Activated naive CD4-positive, alpha-beta T cell treated with anti-CD3 and anti-CD28 coated beads for 36 hours (primary cell): ENCODE results near the gene SPIN1. TPM values are rescaled to one million over a fixed set of nuclear protein-coding genes. Genes with fewer than 3 reads are reported as not detected.

Experiments
- CTCF ChIA-PET: fragments of 350-600 bp; sonication (Branson Sonifier 250); formaldehyde crosslinking; loops from one replicate; lab custom pipeline; 2021; ENCODE audit warnings: antibody characterized with exemption; lab: Charles Lee
- DNase-seq: peaks from one replicate; pipeline ENCODE4 v3.0.0-alpha.2; 2020
- H3K27ac Mint-ChIP-seq: one replicate; pipeline ENCODE4 v1.8.0; 2021; ENCODE audit warnings: mild to moderate bottlenecking, mixed read lengths
- H3K27me3 Mint-ChIP-seq: one replicate; pipeline ENCODE4 v1.8.0; 2021; ENCODE audit warnings: low read depth, mixed read lengths
- H3K36me3 Mint-ChIP-seq: one replicate; pipeline ENCODE4 v1.8.0; 2021; ENCODE audit warnings: low read depth, mixed read lengths
- H3K4me1 Mint-ChIP-seq: one replicate; pipeline ENCODE4 v1.8.0; 2021; ENCODE audit warnings: low read depth, mixed read lengths
- H3K4me3 Mint-ChIP-seq: one replicate; pipeline ENCODE4 v1.8.0; 2021; ENCODE audit warnings: mild to moderate bottlenecking, moderate library complexity, mixed read lengths
- H3K9me3 Mint-ChIP-seq: one replicate; pipeline ENCODE4 v1.8.0; 2021; ENCODE audit warnings: mixed read lengths
- intact Hi-C: fragments of 100-400 bp; cut with micrococcal nuclease; formaldehyde crosslinking; loops from one replicate; pipeline ENCODE4 v1.15.1; 2023
- total RNA-seq, 2 experiments: library from RNA; stranded (reverse); gene quantifications; one replicate each; pipeline ENCODE4 v1.2.3, GENCODE V29; 2021

The SPIN1 gene
- total RNA-seq, 2 experiments from 2014 or later = 20.2 to 21.4 TPM

DNA sequence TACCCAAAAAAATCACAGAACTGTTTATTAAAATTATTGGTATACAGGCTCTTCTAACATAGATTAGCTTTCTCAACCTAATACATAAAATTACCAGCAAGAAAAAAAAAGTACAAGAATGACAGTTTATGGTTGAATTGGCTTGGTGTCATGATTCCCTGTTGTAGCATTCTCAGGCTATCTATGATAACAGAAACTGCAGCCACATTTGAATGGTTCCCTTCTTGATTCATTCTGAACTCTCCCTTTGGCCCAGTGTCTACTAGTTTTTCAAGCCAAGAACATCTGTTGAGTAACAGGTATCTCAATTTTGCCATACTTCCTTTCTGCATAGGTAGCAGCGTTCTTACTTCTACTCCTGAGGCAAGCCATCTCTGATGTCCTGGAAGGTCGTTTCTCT is 3.0 kb downstream of the SPIN1 start:
- Mint-ChIP-seq H3K4me3 (no peak overlapping the region), H3K9me3 (no peaks in the 10 kb centered on the region), H3K27ac (no peak overlapping the region), H3K4me1 (peaks cover 33% of the 10 kb centered on the region), H3K27me3 (no peaks in the 10 kb centered on the region), H3K36me3 (peaks cover 2% of the 10 kb centered on the region)
- CTCF ChIA-PET = interaction anchor here (0.6 kb wide), 1 partner anchor 1986 kb away, joined by 3 read pairs; no protein-coding TSS in a partner anchor
- intact Hi-C loops = no loop called here
- no peak for DNase-seq

DNA sequence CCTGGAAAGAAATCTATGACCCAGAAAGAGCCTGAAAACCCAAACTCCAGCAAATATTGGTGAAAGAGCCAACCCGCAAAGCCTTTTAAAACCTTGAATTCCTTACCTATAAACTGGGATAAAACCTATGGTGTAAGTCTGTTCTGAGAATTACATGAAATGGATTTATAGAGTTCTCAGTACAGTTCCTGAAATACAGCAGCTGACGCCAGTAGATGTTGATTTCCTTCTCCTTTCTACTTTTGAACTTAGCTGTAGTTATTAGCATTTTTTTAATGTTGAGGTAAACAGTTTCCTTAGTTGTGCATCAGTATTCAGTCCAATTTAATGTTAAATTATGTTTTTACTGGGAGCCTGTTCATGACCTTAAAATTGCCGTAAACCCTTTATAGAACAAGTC is 3.7 kb downstream of the SPIN1 start:
- CTCF ChIA-PET = interaction anchor here (0.7 kb wide), 1 partner anchor 222 kb away, joined by 4 read pairs; no protein-coding TSS in a partner anchor
- Mint-ChIP-seq H3K4me3 (no peak overlapping the region), H3K27me3 (no peaks in the 10 kb centered on the region), H3K9me3 (no peaks in the 10 kb centered on the region), H3K4me1 (peaks cover 33% of the 10 kb centered on the region), H3K27ac (no peak overlapping the region), H3K36me3 (peaks cover 2% of the 10 kb centered on the region)
- intact Hi-C loops = no loop called here
- no peak for DNase-seq

DNA sequence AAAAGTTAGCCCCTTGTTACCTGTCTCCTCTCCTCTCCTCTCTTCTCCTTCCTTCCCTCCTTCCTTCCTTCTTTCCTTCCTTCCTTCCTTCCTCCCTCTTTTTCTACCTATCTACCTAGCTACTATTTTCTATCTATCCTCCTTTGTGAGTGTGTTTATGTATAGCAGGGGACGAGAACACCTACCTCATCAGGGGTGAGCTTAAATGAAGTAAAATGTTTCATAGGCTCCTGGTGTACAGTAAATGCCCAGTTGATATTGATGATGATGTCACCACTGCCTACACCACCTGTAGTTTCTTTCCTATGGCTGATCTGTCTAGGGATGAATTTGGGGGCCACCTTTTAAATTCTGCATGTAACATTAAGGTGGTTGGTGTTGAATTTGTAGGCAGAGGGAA is 4.3 kb downstream of the SPIN1 start:
- intact Hi-C loops = no loop called here
- no peak overlapping the region for H3K27ac Mint-ChIP-seq
- no peaks in the 10 kb centered on the region for H3K9me3 Mint-ChIP-seq
- H3K27me3 Mint-ChIP-seq = no peaks in the 10 kb centered on the region
- CTCF ChIA-PET = interaction anchor here (0.7 kb wide), 1 partner anchor 222 kb away, joined by 4 read pairs; no protein-coding TSS in a partner anchor
- H3K36me3 Mint-ChIP-seq = peaks cover 2% of the 10 kb centered on the region
- H3K4me1 Mint-ChIP-seq = peaks cover 32% of the 10 kb centered on the region
- H3K4me3 Mint-ChIP-seq = no peak overlapping the region
- no peak for DNase-seq

DNA sequence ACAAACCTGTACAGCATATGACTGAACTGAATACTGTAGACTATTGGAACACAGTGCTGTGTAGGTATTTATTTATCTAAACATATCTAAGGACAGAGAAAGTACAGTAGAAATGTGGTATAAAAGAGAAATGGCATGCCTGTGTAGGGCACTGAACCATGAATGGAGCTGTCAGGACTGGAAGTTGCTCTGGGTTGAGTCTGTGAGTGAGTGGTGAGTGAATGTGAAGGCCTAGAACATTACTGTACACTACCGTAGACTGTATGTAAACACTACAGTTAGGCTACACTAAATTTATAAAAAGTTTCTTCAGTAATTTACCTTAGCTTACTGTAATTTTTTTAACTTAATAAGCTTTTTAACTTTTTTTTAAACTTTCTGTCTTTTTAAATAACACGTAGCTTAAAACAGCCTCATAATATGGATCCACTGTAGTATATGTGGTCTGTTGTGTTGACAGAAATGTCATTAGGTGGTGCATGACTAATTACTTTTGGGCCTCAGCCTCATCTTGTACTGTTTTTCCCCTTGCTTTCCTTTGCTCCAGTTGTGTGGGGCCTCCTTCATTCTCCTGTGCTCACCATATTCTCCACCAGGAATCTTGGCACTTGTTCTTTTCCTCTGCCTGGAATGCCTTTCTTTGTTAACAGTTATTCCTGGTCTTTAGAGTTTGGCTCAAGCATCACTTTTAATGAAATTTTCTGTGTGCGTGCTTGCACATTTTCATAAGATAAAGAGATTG is 8.8 kb downstream of the SPIN1 start:
- CTCF ChIA-PET = interaction anchor here (1.1 kb wide), 1 partner anchor 50 kb away, joined by 6 read pairs; no protein-coding TSS in a partner anchor
- H3K27ac Mint-ChIP-seq = no peak overlapping the region
- peaks cover 3% of the 10 kb centered on the region for H3K36me3 Mint-ChIP-seq
- no peak for DNase-seq
- peaks cover 25% of the 10 kb centered on the region for H3K4me1 Mint-ChIP-seq
- intact Hi-C loops = no loop called here
- no peak overlapping the region for H3K4me3 Mint-ChIP-seq
- H3K9me3 Mint-ChIP-seq = no peaks in the 10 kb centered on the region
- no peaks in the 10 kb centered on the region for H3K27me3 Mint-ChIP-seq

DNA sequence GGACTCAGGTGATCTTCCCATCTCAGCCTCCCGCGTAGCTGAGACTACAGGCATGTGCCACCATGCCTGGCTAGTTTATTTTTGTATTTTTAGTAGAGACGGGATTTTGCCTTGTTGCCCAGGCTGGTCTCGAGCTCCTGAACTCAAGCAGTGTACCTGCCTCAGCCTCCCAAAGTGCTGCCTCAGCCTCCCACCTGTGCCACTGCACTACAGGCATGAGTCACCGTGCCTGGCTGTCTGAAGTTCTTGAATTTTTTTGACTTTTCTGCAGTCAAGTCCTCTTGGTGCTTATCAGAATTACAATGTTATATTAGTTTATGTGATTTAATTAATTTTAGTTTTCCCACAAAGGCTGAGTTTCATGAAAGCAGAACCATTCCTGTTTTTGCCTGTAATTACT is 9.8 kb downstream of the SPIN1 start:
- intact Hi-C loops = no loop called here
- no peaks in the 10 kb centered on the region for H3K9me3 Mint-ChIP-seq
- H3K27ac Mint-ChIP-seq = no peak overlapping the region
- peaks cover 3% of the 10 kb centered on the region for H3K36me3 Mint-ChIP-seq
- CTCF ChIA-PET = no interaction called here
- no peak for DNase-seq
- H3K4me3 Mint-ChIP-seq = no peak overlapping the region
- H3K27me3 Mint-ChIP-seq = no peaks in the 10 kb centered on the region
- peaks cover 17% of the 10 kb centered on the region for H3K4me1 Mint-ChIP-seq

DNA sequence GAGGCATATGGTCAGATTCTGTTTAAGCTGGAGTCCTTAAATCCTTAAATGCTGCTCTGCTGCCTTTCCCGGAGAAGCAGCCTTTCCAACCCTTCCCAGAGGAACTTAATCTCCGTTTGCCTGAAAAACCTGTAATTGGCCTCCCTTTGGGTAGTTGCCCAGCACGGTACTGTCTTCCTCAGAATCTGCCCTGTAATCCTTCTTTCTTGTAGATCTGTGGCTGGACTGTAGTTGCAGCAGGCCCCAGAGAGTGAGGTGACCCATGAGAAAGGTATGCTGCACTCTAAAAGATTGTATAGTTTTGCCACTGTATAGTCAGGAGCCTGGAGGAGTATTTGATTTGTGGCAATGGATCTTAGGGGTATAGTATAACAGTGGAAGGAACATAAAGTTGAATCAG is 11.7 kb downstream of the SPIN1 start:
- intact Hi-C loops = no loop called here
- Mint-ChIP-seq H3K27me3 (no peaks in the 10 kb centered on the region), H3K27ac (no peak overlapping the region), H3K36me3 (peaks cover 6% of the 10 kb centered on the region), H3K9me3 (no peaks in the 10 kb centered on the region), H3K4me1 (peaks cover 17% of the 10 kb centered on the region), H3K4me3 (no peak overlapping the region)
- no peak for DNase-seq
- CTCF ChIA-PET = no interaction called here

DNA sequence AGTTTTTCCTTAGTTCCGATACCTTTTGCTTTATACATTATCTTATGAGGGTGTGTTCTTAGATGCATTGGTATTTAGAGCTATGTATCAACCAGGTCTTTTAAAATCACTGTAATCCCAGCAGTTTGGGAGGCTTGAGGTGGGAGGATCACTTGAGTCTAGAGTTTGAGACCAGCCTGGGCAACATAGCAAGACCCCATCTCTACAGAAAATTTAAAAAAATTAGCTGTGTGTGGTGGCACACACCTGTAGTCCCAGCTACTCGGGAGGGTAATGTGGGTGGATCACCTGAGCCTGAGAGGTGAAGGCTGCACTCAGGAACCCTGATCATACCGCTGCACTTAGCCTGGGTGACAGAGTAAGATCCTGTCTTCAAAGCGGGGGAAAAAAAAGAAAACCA is 15.1 kb downstream of the SPIN1 start:
- H3K36me3 Mint-ChIP-seq = peaks cover 6% of the 10 kb centered on the region
- no peak for DNase-seq
- peaks cover 7% of the 10 kb centered on the region for H3K4me1 Mint-ChIP-seq
- H3K4me3 Mint-ChIP-seq = no peak overlapping the region
- no peak overlapping the region for H3K27ac Mint-ChIP-seq
- no peaks in the 10 kb centered on the region for H3K27me3 Mint-ChIP-seq
- CTCF ChIA-PET = no interaction called here
- no peaks in the 10 kb centered on the region for H3K9me3 Mint-ChIP-seq
- intact Hi-C loops = no loop called here

DNA sequence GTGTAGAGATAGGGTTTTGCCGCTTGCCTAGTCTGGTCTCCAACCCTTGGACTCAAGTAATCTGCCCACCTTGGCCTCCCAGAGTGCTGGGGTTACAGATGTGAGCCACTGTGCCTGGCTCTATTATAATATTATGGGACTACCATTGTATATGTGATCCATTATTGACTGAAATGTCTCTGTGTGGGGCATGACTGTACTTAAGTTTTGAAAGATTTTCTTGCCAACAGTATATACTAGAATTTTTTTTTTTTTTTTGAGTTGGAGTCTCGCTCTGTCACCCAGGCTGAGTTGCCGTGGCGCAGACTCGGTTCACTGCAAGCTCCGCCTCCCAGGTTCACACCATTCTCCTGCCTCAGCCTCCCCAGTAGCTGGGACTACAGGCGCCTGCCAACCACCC is 17.8 kb downstream of the SPIN1 start:
- intact Hi-C loops = no loop called here
- peaks cover 15% of the 10 kb centered on the region for H3K36me3 Mint-ChIP-seq
- CTCF ChIA-PET = interaction anchor here (0.5 kb wide), 1 partner anchor 229 kb away, joined by 3 read pairs; no protein-coding TSS in a partner anchor

DNA sequence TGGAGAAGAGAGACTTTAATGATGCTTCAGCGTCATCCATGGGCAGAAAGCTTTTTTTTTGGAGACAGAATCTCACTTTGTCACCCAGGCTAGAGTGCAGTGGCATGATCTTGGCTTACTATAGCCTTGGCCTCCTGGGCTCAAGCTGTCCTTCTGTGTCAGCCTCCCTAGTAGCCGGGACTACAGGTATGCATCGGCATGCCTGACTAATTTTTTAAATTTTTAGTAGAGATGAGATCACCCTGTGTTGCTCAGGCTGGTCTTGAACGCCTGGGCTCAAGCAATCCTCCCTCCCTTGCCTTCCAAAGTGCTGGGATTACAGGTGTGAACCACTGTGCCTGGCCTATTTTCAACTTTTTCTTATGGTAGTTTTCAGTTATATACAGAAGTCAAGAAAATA is 23.2 kb downstream of the SPIN1 start:
- DNase-seq = no peak
- intact Hi-C loops = no loop called here
- no peak overlapping the region for H3K4me3 Mint-ChIP-seq
- H3K9me3 Mint-ChIP-seq = peaks cover 17% of the 10 kb centered on the region
- no peaks in the 10 kb centered on the region for H3K4me1 Mint-ChIP-seq
- H3K27me3 Mint-ChIP-seq = no peaks in the 10 kb centered on the region
- peaks cover 32% of the 10 kb centered on the region for H3K36me3 Mint-ChIP-seq
- no peak overlapping the region for H3K27ac Mint-ChIP-seq
- CTCF ChIA-PET = no interaction called here

More for the DNA sequence above, 17.8 kb downstream of the SPIN1 start:
- Mint-ChIP-seq H3K27ac (no peak overlapping the region), H3K4me3 (no peak overlapping the region), H3K9me3 (peaks cover 1% of the 10 kb centered on the region), H3K27me3 (no peaks in the 10 kb centered on the region), H3K4me1 (peaks cover 4% of the 10 kb centered on the region)
- DNase-seq = no peak

DNA sequence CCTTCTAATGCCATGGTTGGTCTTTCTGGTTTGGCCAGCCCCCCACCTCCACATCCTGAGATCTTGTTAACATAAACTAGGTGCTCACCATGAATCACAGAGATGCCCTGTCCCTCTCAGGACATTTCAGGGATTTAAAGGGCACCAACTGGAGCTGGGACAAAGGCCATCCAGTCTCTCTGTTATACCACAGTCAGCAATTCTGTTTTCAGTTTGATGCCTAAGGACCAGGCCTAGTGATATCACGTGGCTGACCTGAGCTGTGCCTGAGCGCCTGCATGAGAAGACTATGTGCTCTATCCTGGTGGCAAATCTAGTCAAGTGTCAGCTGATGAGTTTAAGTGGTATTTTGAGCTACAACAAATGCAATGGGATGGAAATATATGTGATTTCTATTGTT is 26.1 kb downstream of the SPIN1 start:
- no peak overlapping the region for H3K4me3 Mint-ChIP-seq
- H3K9me3 Mint-ChIP-seq = peaks cover 34% of the 10 kb centered on the region
- no peaks in the 10 kb centered on the region for H3K27me3 Mint-ChIP-seq
- DNase-seq = no peak
- H3K4me1 Mint-ChIP-seq = peaks cover 10% of the 10 kb centered on the region
- peaks cover 58% of the 10 kb centered on the region for H3K36me3 Mint-ChIP-seq
- CTCF ChIA-PET = no interaction called here
- intact Hi-C loops = no loop called here
- no peak overlapping the region for H3K27ac Mint-ChIP-seq

DNA sequence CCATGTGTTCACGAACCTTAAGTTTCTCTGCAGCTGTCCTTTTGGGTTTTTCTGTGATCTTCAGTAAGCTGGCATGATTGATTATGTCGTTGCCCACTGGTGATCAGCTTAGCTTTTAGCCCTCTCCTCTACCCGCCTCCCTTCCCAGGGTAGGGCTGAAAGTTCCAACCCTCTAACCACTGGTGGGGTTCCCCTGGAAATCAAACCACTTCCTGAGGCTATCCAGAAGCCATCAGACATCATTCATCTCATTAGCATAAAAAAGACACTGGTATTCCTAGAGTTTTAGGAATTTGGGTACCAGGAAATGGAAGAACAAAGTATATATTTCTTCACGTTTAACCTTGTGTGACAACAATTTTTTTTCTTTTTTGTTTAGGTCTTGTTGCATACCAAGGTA is 29.8 kb downstream of the SPIN1 start:
- CTCF ChIA-PET = no interaction called here
- H3K4me3 Mint-ChIP-seq = no peak overlapping the region
- H3K27me3 Mint-ChIP-seq = no peaks in the 10 kb centered on the region
- peaks cover 41% of the 10 kb centered on the region for H3K9me3 Mint-ChIP-seq
- no peak overlapping the region for H3K27ac Mint-ChIP-seq
- peaks cover 64% of the 10 kb centered on the region for H3K36me3 Mint-ChIP-seq
- H3K4me1 Mint-ChIP-seq = peaks cover 12% of the 10 kb centered on the region
- intact Hi-C loops = no loop called here
- DNase-seq = no peak

DNA sequence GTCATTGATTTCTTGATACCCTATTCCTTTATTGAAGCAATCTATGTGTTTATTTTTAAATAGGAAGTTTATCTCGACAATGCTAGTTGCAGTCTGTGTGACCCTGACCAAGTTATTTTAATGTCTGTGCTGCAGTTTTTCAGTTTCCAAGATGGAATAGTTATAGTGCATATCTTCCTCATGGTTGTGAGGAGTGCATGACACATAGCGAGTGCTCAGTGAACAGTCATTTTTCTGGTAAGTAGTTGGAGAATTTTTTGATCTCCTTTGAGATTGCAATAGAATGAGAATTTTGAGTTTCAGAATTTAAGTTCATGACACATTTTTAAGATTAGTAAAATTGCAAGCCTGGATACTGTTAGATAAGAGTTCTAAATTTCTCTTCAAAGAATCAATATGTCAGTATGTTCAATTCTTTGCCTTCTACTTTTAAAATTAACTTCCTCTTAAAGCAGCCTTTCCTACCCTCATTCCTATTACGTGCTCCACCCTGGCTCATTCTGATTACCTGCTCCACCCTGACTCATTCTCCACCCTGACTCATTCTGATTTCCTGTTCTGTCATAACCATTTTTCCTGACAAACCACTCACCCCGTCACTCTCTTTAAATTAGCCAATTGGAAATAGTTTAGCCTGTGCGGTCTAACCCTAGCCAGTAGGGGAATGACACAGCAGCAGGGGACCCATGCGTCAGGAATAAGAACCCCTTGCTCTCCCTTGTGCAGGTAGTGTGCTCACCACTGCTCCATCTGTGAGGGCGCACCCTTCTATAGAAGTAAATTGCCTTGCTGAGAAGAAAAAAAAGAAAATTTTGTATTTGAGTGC is 30.7 kb downstream of the SPIN1 start:
- Mint-ChIP-seq H3K4me1 (peaks cover 15% of the 10 kb centered on the region), H3K27ac (peak overlapping the region; percentile 78), H3K4me3 (no peak overlapping the region), H3K9me3 (peaks cover 37% of the 10 kb centered on the region), H3K36me3 (peaks cover 67% of the 10 kb centered on the region), H3K27me3 (no peaks in the 10 kb centered on the region)
- intact Hi-C loops = no loop called here
- peak; percentile 40 for DNase-seq
- CTCF ChIA-PET = no interaction called here
